Activated T-helper 9 cell treated with anti-CD3 and anti-CD28 coated beads, Interleukin-2, amount 50 U/mL, for 16 hours (primary cell): ENCODE measurements around the gene ERICH4.
A peak's percentile ranks its signal among the peaks of the same experiment; 100 is the strongest.
"Not testable (repeated sequence)": the region's sequence is repeated elsewhere in the genome, so short reads cannot be mapped to it uniquely, and the experiment has no call there.

ENCODE experiments used
- DNase-seq: peaks from one replicate; pipeline ENCODE4 v3.0.0-alpha.2; 2020; ENCODE audit warnings: low read depth

Gene ERICH4

GRCh38 chr19:41414461-41414860, 28.5 kb upstream of the ERICH4 start:
- no peak for DNase-seq

DNA sequence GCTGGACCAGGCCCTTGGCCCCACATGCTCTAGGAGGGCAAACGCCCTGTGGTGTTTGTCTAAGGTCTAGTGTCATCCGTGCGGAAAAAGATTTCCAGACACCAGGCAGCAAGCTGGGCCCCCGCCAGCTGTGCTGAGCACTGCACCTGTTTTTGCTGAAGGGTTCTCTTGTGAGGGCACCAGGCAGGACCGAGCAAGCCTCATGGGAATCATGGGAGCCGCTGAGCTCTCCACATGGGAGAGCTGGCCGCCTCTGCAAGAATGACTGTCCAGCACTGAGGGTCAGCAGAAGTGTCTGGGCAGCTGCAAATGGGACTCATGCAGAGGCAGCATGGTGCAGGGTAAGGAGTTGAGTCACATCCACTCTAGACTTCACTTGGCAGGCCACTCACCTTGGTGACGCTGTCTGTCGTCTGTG, 27.8 kb upstream of the ERICH4 start:
- no peak for DNase-seq

GRCh38 chr19:41416194-41416674, 26.7 kb upstream of the ERICH4 start:
- DNase-seq, result no peak

- no peak for DNase-seq
Measured at GRCh38 chr19:41420101-41420880, 22.7 kb upstream of the ERICH4 start.

- no peak for DNase-seq
Measured at GRCh38 chr19:41421314-41421713, 21.6 kb upstream of the ERICH4 start.

DNA sequence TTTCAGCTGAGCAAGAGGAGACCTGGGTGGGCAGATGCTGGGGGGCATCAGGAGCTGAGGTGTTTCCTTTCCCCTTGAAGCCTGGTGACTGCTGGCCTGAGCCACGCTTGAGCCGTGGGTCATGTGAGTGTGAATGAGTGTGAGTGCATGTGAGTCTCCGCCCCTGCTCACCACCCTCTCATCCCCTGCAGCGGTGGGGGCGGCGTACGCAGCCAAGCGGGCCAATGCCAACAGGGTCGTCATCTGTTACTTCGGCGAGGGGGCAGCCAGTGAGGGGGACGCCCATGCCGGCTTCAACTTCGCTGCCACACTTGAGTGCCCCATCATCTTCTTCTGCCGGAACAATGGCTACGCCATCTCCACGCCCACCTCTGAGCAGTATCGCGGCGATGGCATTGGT, 21.0 kb upstream of the ERICH4 start:
- DNase-seq, result no peak

GRCh38 chr19:41422456-41422855, 20.5 kb upstream of the ERICH4 start:
- no peak for DNase-seq

DNA sequence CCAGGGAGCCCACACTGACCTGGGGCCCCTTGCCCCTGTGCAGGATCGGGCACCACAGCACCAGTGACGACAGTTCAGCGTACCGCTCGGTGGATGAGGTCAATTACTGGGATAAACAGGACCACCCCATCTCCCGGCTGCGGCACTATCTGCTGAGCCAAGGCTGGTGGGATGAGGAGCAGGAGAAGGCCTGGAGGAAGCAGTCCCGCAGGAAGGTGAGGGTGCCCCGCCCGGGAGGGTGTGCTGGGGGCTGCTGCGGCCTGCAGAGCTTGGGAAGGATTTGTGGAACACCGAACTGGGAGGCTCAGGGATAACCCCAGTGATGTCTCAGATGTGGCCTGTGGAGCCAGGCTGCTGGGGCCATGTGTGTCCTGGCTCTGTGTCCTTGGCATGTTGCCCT, 20.0 kb upstream of the ERICH4 start:
- DNase-seq, result no peak

DNA sequence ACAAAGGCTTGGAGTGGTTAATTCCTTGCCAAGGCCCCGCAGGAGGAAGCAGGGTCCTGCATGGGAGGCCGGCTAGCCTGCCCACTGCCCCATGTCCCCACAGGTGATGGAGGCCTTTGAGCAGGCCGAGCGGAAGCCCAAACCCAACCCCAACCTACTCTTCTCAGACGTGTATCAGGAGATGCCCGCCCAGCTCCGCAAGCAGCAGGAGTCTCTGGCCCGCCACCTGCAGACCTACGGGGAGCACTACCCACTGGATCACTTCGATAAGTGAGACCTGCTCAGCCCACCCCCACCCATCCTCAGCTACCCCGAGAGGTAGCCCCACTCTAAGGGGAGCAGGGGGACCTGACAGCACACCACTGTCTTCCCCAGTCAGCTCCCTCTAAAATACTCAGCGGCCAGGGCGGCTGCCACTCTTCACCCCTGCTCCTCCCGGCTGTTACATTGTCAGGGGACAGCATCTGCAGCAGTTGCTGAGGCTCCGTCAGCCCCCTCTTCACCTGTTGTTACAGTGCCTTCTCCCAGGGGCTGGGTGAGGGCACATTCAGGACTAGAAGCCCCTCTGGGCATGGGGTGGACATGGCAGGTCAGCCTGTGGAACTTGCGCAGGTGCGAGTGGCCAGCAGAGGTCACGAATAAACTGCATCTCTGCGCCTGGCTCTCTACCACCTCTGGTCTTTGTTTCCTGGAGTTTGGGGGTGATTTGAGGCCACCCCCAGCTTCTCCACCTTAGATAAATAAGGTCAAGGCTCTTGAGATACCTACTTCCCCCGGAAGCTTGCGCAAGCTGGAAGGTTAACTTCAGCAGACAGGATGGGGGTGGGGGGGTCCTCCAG, 18.4 kb upstream of the ERICH4 start:
- no peak for DNase-seq

DNA sequence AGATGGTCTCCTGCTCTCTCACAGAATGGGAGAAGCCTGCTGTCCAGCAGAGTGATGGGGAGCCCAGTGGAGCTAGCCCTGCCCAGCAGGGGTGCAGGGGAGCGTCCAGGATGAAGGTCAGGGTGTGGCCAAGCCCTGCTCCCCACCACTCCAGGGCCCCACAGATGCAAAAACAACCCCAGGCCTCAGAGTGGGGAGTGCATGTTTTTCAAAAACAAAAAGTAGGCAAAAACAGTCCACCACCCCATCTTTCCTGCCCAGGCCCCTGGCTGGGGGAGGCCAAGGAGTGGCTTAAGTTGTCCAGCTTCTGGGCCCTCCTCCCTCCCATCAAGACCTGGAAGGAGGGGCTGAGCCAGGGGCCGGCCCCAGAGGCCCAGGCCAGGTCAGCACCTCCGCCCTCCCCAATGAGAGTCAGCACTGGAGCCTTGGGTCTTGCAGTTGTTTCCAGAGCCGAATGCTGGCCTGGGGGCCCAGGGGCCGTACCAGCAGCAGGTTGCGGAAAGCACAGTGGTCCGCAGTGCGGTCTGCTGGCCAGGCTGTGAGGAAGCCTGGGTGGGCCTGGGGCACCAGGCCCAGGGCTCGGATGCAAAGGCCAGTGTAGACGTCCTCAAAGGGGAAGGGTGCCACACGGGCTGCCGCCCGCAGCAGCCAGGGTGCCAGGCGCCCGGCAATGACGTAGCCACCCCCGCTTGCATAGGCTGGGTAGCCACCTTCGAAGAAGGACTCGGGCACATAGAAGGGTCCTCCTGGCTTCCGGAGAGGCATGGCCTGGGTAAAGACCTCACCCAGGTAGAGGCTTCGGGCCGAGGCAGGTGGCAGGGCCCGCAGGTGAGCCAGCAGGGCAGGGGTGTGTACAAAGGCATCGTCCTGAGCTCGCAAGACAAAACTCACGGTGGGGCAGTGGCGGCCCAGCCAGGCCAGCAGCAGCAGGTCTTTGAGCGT, 17.5 kb upstream of the ERICH4 start:
- DNase-seq, result no peak

- DNase-seq, result no peak
Measured at GRCh38 chr19:41426116-41426841, 16.7 kb upstream of the ERICH4 start.

GRCh38 chr19:41426952-41427646, 15.9 kb upstream of the ERICH4 start, which contains the start of gene B3GNT8:
TSS of gene B3GNT8 (minus strand) at chr19:41427374. CDS start at chr19:41426778, 596 bp downstream.
- peak; percentile 34 for DNase-seq

DNA sequence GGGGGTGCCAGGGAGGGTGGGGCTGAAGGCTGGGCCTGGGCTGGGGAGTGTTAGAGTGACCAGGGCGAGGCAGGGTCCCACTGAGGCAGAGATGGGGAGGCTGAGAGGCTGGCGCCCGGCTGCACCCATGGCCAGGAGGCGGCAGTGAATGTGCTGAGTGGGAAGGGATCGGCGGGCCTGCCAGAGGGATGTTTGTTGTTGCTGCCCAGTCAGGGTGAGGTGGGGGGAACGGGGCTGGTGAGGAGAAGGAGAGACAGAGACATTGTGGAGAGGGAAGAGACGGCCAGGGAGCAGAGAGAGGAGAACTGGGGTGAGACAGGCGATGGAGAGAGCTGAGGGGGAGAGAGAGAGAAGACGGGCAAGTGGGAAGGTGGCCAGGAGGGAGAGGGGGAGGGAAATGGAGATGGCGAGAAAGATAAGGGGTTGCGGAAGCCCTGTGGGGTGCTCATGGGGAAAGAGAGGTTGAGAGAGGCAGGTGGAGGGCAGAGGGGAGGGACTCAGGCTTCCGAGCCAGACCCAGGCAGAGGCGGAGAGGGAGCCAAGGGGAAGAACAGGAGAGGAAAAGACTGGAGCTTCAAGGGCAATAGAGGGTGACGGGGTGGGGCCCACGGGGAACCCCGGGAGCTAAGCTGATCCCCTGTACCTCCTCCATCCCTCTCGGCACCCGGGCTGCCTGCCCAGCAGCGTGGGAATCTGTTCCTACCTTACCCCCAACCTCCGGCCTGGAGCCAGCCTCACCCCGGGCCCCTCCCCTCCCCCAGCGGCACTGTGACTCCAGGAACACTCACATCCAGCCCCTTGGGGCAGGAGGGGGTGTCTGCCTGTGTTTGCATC, 15.1 kb upstream of the ERICH4 start:
- peak; percentile 24 for DNase-seq

DNA sequence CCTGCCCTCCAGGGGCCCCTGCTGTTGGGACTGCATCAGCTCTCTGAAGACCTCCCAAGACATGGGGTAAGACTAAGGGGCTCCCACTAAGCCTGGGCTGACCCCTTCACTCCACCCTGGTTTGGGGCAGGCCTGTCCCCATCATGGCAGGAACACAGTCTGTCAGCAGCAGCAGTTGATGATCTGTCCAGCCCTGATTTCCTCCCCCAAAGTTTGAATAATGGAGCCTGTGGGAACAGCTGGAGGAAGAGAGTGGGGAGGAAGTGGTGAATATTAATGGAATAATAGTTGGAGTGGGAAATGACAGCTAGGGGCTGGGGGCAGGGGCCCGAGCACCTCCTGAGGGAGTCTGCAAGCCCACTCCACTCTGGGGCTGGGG, 14.5 kb upstream of the ERICH4 start:
- no peak for DNase-seq

DNA sequence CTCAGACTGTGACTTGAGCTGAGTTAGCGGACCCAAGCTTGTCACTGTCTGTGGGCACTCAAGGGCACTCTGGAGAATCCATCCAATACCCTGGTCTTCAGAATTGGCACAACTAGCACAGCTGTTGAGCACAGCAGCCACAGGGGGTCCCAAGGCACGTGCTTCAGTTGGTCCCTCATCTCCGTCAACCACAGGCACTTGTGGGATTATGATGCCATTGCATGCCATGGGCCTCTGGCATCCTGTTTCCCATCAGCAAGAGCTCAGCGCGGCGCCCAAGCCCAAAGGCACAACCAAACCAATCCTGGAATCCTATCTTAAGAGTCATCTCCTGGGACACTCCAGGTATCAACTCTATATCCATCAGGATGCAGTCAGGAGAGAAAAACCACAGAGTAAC, 12.0 kb upstream of the ERICH4 start:
- no peak for DNase-seq

DNA sequence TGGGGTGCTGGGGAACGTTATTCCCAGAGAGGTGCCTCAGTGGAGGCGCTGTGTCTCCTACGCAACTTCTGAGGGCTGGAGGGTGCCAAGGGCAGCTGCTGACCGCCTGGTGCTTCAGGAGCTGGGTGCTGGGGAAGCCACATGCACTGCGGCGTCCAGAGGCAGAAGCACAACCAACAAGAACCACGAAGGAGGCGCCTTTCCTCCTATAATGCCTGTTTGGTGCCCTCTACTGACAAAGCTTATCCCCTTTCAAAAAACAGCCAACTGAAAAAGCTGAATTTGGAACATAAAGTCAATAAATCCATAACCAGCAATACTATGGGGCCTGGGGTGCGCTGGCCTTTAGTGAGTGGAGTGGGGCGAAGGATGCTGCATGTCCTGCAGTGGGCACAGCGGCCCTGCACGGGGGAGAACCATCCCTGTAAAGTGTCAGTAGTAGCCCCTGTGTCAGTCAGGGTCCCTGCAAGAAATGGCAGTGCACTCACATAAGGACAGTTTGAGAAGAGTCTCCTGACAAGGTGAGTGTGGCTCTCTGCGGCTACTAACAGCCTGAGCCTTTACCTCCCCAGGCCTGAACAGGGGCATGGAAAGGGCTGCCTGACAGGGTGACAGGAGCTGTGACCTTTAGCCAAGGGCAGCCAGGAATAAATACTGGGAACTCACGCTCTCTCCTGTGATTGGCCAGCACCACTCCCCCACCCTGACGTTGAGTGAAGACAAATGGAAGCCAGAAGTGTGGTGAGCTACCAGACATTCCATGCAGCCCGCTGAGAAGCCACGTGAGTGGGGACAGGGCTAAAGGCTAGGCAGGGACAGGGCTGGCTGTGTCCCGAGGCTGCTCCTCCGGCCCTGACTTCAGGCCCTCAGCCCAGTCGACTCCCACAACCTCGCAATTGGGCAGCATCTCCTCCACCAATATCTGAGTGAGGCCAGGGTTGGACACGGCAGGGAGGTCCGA, 11.2 kb upstream of the ERICH4 start:
- no peak for DNase-seq

DNA sequence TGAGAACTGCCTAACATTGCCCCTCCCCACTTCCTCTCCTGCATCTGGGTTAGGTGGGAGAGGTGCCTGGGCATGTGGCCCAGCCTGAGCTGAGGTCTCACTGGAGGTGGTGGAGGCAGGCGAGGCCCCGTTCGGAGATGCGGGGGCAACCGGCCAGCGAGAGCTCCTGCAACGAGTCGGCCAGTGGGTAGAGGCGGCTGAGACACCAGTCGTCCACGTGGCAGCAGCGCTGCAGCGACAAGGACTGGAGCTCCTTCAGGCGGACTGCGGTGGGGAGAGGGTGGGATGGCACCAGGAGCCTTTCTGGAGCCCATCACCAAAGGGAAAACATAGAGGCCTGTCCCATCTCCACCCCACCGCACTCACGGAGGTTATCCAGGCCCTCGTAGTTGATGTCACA, 9.8 kb upstream of the ERICH4 start:
- no peak for DNase-seq

GRCh38 chr19:41434450-41434849, 8.5 kb upstream of the ERICH4 start:
- DNase-seq, result no peak

DNA sequence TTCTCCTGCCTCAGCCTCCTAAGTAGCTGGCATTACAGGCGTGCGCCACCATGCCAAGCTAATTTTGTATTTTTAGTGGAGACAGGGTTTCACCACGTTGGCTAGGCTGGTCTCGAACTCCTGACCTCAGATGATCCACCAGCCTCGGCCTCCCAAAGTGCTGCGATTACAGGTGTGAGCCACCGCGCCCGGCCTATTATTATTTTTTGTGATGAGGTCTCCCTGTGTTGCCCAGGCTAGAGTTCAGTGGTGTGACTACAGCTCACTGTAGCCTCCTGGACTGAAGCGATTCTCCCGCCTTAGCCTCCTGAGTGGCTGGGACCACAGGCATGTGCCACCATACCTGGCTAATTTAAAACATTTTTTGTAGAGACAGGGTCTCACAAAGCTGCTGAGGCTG, 7.6 kb upstream of the ERICH4 start:
- DNase-seq, result not testable (repeated sequence)
